ENCODE data around the gene SULT1C4.

DNA sequence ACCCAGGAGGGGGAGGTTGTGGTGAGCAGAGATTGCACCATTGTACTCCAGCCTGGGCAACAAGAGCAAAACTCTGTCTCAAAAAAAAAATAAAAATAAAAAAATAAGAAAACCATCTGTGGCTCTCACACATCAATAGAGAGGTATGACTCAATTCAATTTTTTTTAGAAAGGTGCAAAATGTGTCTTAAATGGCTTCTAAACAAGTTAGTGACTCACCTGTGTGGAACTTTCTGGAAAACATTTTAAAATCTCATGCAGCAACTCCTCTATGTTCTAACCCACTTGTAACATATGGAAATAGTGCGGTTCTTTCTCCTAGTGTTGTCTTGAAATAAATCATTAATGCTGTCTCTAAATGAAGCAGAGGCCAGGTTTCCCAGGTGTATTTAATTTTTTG, 10.7 kb upstream of the SULT1C4 start:
- no peak for TF ChIP-seq CTCF (IDR thresholded peaks at IDR 0.05; ENCODE audit: insufficient read depth, low read depth, low read length)
- TF ChIP-seq EZH2 (IDR thresholded peaks at IDR 0.05; ENCODE audit: insufficient read depth, low read length) = no peak
